Ammon's horn (tissue), 1 donor: ENCODE measurements around the gene CHID1.

ENCODE experiments used
- DNase-seq: peaks from one replicate; pipeline ENCODE4 v3.0.0-alpha.2; 2016; ENCODE audit warnings: low spot score

The CHID1 gene

DNA sequence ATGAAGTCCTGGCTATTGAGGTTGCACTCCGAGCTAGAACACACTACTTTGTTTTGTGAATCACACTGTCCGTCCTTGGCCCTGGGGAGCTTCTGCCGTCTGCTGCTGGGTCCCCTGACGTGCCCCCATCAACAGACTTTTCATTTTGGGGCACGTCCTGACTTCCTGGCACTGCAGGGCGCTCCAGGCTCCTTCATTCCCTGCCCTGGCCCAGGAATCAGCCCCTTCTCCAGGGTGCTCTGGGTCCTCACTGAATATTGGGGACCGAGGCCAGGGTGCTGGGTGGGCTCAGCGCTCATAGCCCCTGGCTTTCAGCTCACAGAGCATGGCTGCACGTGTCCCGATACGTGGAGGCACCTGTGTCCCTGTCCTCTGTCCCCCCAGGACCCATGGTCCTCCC, 45.7 kb downstream of the CHID1 start:
- no peak for DNase-seq

DNA sequence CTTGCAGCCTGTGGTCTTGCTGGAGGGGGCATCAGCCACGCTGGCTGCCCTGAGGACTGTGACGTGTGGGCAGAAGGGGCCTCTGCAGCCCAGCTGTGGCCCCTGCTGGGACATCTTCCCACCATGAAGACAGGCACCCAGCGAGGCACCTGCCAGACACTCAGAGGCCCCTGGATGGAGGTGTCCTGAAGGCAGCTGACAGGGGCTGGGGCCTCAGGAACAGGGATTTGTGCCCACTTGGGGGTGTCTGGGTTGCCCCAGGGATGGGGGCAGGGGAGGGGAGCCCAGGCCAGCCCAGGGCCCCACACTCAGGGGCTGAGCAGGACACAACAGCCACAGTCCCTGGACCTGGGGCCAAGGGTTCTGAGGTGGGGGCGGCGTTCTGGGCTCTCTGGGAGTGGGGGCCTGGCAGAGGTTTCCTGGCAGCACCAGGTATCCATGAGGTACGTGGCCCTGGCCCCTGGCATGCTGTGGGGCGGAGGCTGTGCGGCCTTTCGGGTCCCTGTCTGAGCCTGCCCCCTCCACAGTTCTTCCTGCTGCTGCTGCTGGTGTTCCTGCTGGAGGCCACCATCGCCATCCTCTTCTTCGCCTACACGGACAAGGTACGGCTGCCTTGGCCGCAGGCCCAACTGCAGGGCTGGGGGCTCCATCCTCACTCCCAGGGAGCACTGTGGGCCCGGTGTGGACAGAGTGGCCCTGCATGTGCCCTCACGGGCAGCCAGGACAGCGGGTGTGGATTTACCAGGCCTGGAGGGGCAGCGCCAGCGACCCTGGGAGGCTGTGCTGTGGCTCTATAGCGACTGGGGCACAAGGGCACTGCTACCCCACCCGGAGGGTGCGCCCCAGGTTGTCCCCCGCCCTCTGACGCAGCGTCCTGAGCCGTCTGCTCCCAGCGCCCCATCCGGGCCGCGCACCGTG, 46.4 kb downstream of the CHID1 start:
- DNase-seq: no peak

DNA sequence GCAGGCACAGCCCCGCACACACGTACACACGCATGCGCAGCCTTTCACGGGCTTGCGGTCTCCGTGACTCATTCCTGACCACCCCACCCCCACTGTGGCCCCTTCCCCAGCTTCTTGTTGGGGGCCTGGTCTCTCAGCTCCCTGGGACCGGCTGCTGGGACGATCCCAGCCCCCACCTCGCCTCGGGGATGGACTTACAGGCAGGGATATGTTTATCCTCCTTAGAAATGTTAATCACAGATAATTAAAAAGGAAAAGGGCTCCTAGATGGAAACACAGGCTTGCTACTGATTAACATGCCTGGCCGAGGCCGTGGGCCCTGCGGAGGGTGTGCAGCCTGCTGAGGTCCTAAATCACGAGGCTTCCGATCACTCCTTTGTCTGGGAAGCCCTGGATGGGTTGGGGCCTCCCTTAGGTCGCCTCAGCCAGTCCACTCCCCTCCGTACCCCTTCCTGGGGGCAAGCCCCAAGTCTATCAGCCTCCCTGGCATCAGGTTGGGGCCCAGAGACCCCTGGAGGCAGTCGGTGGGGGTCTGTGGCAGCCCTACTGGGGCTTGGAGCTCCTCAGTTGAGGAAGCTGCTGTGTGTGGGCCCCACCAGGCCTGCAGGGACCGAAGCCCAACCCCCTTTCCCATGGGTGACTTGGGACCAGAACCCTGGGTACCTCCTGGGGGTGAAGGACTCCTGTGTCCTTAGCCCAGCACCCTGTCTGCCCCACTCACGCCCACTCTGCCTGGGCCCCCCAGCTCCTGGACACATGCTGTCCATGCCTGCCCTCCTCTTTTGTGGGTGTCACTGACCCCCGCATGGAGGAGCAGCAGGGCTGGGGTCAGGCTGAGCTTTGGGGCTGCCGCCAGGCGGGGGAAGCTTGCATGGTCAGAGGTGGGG, 47.3 kb downstream of the CHID1 start:
- no peak for DNase-seq

DNA sequence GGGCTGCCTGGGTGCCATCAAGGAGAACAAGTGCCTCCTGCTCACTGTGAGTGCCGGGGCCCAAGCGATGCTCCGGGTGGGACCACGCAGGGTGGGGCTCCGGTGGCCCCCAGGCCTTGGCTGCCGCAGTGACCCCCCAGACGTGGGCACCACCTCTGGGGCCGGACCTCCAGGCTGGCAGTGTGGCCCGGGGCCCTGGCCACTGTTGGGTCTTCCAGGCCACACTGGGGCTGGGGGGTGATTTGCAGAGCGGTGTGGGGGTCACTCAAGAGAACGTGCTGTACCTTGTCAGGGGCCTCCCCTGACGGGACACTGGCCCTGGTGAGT, 48.0 kb downstream of the CHID1 start:
- DNase-seq: no peak

DNA sequence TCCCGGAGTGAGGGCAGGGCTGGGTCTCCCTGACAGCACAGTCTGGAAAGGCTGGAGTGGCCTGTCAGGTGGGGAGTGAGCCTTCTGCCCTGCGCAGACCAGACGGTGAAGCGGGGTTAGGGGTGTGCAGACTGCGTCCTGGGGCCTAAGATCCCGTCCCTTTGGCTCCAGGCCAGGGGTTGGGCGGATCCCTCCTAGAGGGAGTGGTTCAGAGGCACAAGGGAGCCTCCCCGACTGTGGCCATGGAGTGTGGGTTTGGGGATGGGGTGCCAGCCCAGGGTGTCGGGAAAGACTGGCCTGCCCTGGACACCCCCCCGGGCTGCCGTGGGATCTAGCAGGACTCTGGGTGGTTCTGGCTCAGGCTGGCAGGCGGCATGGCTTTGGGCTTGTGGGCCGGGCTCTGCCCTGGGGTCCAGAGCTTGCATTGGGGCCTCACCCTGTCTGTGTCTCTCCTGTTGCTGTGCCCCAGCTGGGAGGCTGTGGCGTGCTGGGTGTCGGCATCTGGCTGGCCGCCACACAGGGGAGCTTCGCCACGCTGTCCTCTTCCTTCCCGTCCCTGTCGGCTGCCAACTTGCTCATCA, 48.4 kb downstream of the CHID1 start:
- no peak for DNase-seq

DNA sequence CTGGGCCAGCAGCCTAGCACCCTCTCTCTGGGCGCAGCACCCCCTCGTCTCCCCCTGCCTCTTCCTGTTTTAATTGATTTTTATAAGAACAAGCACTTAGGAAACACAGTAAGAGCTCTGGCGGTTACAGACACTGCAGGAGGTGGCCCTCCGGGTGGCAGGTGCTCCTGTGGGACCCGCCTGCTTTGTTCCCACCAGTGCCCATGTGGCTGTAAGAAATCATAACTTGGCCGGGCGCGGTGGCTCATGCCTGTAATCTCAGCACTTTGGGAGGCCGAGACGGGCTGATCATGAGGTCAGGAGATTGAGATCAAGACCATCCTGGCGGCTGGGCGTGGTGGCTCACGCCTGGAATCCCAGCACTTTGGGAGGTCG, 49.5 kb downstream of the CHID1 start:
- no peak for DNase-seq

DNA sequence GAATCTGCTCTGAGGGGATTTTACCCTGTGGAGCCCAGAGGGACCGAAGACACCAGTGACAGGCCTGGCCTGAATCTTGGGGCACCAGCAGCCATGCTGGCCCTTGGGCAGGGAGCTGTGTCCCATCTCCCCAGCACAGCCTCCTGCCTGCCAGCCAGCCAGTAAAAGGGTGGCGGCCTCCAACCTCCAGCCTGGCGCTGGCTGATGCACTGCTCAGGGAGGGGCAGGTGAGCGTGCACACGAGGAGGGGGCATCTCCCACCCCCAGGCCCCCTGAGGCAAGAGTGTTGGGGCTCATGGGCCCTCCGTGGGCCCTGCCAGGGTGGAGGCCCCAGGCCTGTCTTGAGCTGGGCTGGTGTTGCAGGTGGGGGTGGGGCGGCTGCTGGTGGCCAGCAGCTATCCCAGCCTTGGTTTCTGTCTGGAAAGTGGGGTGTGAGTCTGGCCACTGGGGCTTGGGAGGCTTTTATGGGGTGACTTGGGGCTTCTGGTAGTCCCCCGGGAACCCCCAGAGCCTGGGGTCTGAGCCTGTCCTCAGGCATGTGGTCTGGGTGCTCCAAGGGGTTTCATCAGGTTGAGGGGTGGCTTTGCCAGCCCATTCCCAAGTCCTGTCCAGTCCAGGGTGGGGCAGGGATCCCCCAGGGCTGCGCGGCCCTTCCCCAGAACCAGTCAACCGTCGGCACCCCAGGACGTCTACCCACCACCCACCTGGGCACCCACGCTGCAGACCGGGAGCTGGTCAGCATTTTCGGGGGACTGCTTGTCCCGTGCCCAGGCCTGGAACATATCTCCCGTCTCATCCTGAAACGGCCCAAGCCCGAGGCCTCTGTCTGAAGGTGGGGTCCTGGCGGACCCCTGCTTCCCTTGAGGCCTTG, 50.1 kb downstream of the CHID1 start:
- no peak for DNase-seq

DNA sequence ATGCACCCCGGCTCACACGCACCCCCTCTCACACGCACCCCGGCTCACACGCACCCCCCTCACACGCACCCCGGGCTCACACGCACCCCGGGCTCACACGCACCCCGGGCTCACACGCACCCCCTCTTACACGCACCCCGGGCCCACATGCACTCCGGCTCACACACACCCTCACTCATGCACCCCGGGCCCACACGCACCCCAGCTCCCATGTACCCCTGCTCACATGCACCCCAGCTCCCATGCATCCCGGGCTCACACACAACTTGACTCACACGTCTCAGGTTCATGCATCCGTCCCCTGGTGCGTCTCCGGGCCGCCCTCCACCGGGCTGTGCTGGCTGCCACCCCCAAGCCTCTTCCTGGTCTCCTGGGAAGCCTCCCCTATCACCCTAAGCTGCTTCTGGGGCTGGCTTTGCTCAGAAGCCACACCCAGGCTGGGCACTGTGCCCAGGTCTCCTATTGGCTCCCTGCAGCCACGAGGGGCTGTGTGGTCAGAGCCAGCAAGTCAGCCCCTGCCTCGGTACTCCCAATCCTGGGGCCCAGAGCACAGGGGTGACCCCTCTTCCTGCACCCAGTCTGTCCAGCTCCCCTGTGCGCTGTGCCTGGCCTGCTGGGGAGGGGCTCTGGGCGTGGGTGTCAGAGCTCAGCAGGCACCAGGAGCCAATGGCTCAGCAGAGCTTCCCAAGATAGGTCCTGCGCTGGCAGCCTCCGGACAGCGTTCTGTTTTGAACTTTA, 51.0 kb downstream of the CHID1 start:
- DNase-seq: peak; percentile 89

DNA sequence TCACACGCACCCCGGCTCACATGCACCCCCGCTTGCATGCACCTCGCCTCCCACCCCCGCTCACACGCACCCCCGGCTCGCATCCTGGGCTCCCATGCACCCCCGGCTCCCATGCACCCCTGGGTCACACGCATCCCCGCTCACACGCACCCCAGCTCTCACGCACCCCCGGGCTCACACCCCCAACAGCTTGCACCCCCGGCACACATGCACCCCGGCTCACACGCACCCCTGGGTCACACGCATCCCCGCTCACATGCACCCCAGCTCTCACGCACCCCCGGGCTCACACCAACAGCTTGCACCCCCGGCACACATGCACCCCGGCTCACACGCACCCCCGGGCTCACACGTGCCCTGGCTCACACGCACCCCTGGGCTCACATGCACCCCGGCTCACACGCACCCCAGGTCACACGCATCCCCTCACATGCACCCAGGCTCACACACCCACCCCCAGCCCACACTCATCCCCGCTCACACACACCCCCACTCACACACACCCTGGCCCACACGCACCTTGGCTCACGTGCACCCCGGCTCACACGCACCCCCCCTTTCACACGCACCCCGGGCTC, 51.8 kb downstream of the CHID1 start:
- no peak for DNase-seq

DNA sequence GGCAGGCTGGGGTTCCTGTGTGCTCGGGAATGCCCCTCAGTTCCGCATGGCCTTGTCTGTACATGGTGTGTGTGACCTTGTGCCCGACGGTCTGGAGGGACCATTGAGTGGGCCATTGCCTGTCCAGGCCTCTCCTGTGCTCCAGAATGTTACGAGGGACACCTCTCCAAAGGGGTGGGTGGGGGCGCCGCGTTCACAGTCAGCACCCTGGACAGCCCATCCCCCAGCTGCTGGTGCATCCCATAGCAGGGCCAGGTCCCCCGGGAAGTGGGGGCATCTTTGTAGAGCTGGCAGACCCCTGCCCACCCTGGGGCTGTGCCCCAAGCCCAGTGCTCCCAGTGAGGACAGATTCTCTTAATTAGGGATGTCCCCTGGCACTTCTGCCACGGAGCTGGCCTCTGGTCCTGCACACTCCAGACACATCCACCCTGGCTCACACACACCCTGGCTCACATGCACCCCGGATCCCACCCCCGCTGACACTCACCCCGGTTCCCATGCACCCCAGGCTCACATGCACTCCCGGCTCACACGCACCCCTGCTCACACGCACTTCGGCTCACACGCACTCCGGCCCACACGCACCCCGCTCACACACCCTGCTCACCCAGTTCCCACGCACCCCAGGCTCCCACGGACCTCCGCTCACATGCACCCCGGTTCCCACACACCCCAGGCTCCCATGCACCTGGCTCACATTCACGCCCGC, 52.4 kb downstream of the CHID1 start:
- DNase-seq: no peak

DNA sequence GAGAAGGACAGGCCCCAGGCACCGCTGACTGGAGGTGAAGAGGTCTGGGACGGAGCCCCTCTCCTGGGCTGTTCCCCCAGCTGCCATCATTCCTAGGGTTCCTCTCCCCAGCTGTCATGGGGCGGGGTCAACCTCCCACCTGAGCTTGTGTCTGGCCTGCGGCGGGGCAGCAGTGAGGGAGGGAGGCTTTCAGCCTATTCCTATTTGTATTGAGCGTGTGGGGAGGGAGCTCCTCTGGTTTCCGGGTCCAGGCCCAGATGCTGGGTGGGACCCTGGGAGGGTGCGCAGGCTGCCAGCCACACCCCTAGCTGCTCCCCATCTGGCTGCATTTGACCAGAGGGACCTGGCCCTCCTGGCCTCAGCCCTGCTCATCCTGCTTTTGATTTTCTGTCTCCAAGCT, 54.2 kb downstream of the CHID1 start:
- no peak for DNase-seq

DNA sequence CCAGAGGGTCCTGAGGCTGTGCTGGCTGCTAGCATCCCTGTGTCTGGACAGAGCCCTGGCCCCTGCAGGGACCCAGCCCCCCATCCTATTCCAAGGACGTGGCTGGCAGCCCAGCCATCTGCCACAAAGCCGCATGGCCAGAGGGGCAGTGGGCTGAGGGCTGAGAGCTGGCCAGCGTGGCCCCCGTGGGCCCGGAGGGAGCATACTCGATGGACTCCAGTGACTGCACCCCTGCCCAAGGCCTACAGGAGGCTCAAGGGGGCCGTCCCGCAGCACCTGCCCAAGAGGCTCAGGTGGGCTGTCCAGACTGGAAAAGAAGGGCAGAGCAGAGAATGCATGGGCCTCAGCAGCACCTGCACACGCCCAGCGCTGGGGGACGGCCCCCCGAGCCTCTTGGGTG, 54.8 kb downstream of the CHID1 start:
- DNase-seq: no peak

DNA sequence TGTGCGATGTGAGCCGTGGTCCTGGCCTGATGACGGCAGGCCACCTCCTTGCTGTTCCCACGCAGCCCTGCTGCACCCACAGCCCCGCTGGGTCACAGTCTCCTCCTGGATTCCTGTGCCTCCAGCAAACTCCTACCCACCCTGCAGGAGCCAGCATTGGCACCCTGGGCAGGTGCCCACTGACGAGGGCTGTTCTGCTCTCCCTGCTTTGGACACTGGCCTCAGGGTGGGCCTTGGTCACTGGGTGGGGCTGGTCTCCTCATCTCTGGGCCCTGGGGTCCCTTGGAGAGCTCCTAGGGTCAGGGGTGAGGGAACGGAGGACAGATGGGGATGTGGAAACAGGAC, 55.3 kb downstream of the CHID1 start:
- DNase-seq: no peak

DNA sequence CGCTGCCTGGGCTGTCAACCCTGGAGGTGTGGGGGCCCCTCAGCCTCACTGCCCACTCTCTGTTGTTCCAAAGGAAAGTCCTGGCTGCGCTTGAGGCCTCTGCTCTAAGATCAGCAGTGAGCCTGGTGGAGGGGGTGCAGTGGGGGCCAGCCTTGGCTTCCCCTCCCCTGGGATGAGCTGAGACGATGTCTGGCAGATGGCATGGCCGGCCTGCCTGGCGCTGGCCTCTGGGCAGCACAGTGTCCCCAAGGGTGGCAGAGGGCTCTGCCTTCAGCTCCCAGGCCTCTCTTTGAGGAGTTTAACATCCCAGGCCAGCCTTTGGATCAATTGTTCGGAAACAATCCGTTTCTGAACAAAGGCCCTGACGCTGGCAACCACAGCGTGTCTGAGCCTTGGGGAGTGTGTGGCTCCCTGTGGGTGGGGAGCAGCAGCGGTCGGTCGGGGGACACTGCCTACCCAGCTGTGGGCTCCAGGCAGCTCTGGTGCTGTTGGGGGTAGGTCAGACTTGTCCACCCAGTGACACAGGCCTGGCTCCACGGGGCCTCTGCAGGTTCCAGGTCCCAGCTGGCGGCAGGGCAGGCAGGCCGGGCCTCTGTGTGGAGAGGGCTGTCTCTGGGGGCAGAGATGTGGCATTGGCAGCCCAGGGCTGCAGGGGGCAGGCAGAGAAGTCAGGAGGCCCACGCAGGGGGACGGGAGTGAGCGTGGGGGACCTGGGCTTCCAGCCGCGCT, 55.8 kb downstream of the CHID1 start:
- DNase-seq: no peak

DNA sequence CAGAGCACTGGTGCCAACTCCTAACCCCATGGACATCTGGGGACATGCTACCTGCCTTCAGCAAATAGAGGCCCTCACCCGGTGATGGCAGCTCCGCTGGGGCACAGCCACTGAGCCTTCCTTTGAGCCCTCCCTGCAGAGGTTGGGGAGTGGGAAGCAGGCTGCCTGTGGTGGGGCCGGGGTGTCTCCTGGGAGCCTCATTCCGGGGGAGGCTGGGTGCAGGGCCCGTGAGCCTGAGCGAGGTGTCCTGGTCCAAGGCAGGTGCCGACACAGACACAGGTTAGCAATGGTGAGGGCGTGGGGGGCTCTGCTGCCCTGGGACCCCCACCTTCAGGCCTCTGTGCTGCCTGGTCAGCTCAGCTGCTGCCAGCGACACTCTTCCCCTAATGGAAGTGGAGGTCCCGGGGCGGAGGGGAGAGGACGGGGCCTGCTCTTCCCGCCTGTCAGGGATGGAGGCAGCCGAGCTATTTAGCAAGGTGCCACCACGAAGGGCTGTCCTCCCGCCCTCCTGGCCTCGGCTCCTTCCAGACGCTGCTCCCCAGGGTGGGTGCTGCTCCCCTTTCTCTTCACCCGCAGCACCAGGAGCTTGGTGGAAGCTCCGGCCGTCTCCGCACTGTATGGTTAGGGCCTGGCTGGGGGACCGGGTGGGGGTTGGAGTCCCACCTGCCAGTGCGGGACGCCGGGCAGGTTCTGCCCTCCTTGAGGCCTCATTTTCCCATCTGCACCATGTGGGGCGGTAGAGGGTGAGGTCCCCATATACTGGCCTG, 56.7 kb downstream of the CHID1 start:
- DNase-seq: no peak

DNA sequence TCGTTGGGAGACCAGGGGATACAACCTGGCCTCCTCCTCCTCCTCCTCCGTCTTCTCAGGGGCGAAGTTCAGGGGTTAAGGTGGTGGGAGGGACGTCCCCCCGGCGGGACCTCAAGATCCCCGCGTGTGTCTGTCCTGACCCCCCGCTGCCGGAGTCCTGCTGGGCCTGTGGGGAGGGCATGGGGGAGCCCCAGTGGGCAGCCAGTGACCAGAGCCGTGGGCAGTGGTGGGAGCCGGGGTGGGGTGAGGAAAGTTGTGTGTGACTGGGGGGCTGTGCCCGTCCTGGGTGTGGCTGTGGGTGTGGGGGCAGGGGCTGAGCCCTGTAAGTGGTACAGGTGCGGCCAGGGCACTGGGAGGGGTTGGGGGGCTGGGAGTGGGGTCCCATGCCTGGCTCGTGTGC, 57.8 kb downstream of the CHID1 start:
- no peak for DNase-seq

DNA sequence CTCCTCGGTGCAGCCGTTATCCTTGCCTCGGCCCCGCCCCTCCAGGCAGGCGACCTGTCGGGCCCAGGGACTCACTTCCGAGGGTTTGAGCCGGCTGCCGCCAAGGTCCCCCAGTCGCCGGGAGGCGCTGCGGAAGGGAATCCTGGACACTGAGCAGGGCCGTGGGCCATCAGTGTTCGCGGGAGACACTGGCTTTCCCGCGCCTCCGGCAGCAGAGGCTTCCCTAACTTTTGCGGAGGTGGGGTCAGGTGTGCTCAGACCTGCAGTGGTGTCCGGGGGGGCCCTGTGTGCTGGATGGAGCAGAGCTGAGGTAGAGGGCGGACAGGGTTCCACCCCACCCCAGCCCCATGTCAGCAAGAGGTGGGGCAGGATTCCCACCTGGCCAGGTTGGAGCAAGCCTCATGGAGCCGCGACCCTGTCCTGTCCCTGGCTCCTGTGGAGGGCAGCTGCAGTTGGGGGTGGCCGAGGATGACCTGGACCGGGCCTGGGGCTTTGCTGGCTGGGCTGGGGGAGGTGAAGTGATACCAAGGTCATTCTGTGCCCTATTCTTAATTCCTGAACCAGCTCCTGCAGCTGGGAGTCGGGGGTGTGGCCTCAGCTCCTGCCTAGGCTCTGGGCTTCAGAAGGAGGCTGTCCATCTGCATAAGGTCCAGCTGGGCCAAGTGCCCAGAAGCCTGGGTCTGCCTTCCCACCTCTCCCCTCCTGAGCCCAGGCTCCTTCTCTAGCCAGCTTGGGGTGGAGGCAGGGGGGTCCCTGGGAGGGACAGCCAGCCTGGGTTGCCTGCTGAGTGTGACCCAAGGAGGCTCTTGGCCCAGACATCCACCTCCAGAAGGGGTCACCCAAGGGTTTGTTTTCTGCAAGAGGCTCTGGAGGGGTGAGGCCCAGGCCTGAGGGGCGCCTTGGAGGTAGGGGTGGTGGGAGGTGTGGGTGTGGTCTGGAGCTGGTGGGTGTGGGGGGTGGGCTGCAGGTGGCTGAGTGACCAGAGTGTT, 59.5 kb downstream of the CHID1 start:
- no peak for DNase-seq
